AG08396 (cell line): Measurements from ENCODE around the gene G0S2.
"Not testable (repeated sequence)": the region's sequence is repeated elsewhere in the genome, so short reads cannot be mapped to it uniquely, and the experiment has no call there.

Experiments
- DNase-seq: peaks from one replicate; pipeline ENCODE4 v3.0.0; 2012; ENCODE audit warnings: low spot score, mixed read lengths

The G0S2 gene

DNA sequence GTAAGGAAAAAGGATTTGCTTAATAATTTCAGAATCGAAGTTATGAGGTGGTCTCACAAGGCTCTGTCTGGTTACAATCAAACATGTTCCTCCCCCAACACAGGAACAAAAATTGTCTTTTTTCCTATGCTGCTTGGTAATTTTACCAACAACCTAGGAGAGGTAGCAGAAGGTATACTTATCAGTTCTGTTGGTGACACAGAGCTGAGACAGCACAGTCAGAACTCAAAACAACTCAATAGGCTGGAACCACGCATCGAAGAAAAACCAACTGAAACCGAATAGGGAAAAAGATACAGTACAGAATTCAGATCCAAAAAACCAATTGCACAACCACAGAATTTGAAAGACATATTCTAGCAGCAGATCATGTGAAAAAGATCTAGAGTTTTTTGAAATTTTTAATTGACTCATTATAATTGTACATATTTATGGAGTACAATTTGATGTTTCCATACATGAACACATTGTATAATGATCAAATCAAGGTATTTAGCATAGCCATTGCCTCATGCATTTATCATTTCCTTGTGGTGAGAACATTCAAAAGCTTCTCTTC is 3.8 kb downstream of the G0S2 start:
- DNase-seq: no peak

GRCh38 chr1:209685821-209686220 is 10.6 kb downstream of the G0S2 start:
- DNase-seq: no peak

DNA sequence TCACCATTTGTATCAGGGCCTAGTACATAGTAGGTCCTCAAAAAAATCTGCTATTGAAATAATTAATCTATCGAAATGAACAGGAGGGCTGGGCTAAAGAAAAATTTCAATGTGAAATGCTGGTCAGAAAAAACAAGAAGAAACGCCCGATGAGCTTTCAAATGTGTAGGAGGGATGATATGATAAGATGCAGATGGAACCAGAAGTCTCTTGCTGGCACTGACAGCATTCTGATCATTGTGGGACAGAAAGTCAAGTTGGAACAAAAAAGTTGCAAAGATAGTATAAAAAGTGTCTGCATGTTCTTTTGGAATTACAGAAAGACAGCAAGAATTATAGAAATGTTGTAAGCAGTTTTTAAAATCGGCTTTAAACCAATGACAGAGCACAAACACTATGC is 11.1 kb downstream of the G0S2 start:
- no peak for DNase-seq

DNA sequence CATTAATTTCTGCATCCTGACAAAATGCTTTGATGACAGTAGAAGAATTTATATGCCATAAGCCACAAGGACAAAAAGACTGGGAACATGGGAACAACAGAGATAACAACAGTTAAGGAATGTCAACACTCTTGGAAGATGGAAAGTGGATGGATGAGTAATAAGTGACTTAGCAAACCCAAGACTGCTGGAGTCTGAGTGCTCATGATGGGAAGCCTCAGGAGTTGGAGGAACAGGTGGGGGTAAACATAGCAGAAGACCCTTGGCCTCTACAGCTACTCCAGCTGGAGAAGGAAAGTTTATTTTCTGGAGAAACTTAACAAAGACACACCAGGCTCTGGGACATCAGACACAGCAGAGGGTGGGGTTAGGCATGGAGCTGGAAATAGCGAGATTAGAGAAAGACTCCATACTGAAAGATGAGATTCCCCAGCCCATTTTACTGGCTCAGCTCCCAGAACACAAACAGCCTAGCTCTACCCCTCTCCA is 13.6 kb downstream of the G0S2 start:
- peak; percentile 25 for DNase-seq

- DNase-seq: no peak
Observed at GRCh38 chr1:209689477-209689876, 14.3 kb downstream of the G0S2 start.

- no peak for DNase-seq
Observed at GRCh38 chr1:209691237-209691636, 16.0 kb downstream of the G0S2 start.

DNA sequence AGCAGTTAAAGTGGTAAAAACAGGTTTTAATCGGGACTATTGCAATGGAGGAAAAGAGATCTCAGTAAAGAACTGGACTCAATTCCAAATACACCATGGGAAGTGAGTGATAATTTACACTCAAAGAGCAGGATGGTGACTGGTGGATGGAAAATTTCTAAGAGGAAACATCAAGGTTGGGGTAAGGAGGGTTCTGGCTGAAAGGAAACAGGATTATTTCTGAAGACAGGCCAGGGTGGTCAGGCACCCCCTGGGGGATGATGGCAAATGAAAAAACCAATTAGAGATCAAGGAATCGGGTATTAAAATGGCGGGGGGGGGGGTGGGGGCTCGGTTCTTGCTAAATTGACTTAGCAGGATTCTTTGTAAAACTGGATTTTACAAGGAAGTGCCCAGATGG is 17.1 kb downstream of the G0S2 start:
- DNase-seq: no peak

- peak; percentile 76 for DNase-seq
Observed at GRCh38 chr1:209692745-209693504, 17.7 kb downstream of the G0S2 start.

DNA sequence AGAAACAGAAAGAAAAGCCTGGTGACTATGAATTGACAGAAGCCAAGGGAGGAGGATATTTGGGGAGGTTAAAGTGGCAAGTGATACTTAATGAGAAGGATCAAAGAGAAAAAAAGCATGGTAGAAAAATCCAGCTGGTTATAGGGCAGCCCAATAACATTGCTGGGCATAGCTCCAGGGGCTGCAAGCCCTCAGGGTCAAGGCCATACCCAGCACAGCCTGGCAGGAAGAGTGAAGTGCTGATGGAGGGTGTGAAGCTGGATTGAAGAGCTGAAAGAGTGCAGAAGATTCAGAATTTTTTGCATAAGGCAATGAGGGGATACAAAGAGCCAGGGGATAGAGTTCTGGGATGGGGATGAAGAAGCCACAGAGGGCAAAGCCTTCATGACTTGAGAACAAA is 21.5 kb downstream of the G0S2 start:
- no peak for DNase-seq

DNA sequence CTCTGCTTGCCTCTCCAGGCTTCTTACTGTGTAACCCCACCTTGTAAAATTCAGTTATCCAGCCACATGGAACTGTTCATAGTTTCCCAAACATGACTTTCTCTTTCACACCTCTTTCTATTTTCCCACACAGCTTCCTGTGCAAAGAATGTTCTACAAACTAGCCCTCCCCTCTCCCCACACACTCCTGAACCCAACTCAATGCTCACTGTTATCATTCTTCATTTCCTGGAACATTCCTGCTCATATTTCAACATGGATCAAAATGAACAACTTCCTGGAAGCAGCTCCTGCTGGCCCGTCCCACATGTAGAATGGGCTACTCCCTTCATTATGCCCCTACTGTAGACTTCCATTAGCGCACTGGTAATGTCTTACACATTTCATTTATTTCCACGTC is 21.9 kb downstream of the G0S2 start:
- no peak for DNase-seq

- not testable (repeated sequence) for DNase-seq
Observed at GRCh38 chr1:209700686-209701085, 25.5 kb downstream of the G0S2 start.

- no peak for DNase-seq
Observed at GRCh38 chr1:209702832-209703231, 27.6 kb downstream of the G0S2 start.

DNA sequence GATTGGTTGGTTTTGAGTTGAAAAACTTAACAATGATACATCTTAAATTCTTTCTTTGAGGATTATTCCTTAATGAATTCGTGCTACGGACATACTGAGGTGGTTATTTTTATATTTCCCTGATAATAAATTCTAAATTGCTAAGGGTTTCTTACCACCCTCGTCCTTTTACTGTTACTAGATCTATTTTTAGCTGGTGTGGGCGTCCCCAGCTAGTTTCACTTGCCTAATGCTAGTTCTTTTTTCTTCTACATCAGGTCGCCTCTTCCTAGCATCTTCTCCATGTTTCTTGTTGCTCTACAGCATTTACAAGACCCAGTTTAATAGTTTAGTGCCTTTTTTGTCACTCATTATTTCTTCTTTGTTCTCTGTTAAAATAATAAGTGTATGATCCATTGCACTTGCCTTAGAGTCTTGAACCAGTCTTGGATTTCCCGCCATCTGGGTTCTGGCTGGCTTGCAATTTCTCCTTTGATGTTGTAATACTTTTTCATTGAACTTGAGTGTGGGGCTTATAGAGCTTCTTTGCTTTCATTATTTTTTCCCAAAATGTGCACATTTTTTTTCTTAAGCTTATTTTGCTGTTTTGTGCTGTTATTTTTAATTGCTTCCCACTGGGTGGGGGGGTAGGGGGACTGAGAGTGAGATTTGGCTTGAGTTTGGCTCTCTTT is 28.8 kb downstream of the G0S2 start:
- DNase-seq: no peak

- peak; percentile 76 for DNase-seq
Observed at GRCh38 chr1:209704584-209704983, 29.4 kb downstream of the G0S2 start, which contains the start of gene HSD11B1. TSS of gene HSD11B1 (plus strand) at chr1:209704846. CDS start at chr1:209704943, 97 bp downstream.

GRCh38 chr1:209705033-209705598 is 29.9 kb downstream of the G0S2 start:
- no peak for DNase-seq

DNA sequence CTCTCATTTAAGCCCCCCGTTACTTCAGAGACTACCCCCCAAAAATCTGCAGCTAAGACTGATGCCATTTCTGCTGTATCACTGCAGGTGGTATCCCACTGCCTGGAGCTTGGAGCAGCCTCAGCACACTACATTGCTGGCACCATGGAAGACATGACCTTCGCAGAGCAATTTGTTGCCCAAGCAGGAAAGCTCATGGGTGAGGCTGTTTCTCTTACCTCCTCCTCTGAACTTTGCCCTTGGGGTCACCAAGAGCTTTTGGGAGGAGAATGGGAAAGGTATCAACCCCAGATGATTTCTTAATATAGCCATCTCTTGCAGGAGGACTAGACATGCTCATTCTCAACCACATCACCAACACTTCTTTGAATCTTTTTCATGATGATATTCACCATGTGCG is 31.4 kb downstream of the G0S2 start:
- DNase-seq: no peak

DNA sequence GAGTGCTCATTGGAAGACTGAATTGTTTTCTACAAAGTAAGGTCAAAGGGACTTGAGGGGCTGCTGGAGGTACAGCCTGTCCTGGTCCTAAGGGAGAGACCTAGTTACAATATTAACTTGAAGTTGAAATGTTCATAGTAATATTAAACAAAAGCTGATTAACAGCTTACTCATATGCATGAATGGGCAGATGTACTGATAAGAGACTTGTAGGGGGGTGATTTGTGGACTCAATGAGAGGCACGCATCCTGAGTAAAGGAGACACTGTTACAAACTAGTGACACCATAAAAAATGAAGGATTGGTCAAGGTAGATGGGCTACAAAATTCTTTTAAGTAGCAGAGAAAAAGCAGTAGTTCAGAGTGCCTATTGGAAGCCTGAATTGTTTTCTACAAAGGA is 32.1 kb downstream of the G0S2 start:
- DNase-seq: no peak

DNA sequence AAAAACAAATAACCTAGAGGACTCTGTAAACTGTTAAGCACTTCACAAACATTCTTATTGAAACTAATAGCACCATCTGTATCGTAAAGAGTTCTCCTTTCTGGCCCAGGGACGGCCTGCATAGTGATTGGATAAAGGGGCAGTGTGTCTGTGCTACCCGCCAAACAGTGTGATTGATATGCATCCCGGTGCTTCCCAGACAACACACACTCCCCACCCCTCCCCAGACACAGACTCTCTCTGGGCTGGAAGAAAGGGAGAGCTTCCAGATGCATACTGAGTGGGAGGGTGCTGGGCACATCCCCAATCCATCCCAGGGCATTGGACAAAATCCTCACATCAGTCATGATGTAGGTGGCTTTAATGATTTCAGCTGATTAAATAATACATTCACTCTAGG is 33.1 kb downstream of the G0S2 start:
- no peak for DNase-seq

- DNase-seq: no peak
Observed at GRCh38 chr1:209710093-209710492, 34.9 kb downstream of the G0S2 start.

GRCh38 chr1:209710847-209711246 is 35.6 kb downstream of the G0S2 start:
- DNase-seq: no peak

- DNase-seq: no peak
Observed at GRCh38 chr1:209714338-209714737, 39.1 kb downstream of the G0S2 start.

DNA sequence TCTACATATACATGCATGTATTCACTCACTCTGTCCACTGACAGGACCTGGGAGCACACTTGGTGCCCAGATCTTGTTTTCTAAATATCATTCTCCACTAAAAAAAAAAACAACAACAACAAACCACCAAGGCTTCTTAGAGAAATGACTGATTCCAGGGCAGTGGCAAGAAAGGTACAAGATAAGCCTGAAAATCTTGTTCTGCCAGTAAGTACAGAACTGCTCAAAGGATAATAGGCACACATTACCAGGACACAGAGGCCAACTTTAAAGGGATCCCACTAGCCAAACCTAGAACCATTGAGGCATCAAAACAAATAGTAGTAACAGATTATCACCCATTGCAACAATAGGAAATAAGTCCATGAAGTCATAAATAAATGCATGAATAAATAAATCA is 40.1 kb downstream of the G0S2 start:
- DNase-seq: no peak

DNA sequence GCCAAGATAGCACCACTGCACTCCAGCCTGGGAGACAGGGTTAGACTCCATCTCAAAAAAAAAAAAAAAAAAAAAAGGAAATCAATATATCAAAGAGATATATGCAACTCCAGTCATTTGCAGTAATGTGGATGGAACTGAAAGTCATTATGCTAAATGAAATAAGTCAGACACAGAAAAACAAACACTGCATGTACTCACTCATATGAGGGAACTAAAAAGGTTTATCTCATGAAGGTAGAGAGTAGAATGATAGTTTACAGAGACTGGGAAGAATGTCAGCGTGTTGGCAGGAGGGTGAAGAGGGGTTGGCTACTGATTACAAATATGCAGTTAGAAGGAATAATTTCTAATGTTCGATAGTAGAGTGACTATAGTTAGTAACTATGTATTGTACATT is 42.6 kb downstream of the G0S2 start:
- DNase-seq: no peak
